Measurements from ENCODE around the gene CHD1L. TPM values are rescaled to one million over a fixed set of nuclear protein-coding genes. Genes with fewer than 3 reads are reported as not detected.
"Not testable (repeated sequence)": the region's sequence is repeated elsewhere in the genome, so short reads cannot be mapped to it uniquely, and the experiment has no call there.

The CHD1L gene
- polyA plus RNA-seq (ENCODE audit: low read depth in 6 of 6), result 10 to 100 TPM; 24.4 to 66.2 (median 40.6) TPM

DNA sequence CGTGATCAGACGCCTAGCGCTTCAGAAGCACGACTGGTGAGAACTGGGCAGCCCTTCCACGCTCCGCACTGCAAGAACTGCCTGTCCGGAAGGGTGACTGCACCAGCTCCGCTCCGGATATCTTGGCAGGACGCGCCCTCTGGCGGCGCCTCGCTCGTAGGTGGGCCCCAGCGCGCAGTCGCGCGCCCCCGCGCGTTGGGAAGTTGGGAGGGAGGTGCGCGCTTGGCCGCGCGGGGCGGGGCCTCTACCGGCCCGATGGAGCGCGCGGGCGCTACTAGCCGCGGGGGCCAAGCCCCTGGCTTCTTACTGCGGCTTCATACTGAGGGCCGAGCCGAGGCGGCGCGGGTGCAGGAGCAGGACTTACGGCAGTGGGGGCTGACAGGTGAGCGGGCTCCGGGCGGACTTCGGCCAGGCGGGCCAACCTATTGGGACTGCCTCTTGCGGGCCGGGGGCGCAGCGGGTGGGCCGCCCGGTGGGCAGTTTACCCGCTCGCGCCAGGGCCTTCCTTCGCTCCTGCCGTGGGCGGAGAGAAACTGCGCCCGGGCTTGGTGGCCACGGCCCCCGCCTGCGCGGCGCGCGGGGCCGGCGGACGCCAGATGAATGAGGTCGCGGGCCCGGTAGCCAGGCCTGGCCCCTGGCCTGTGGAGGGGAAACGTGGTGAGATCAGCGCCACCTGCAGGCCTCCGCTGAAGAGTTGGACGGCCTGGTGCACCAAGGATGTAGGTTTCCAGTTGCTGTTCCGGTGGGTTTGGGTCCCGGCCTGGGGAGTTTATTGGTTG, at the start of gene CHD1L:
CHD1L (plus strand) TSS at position 236 of the 779 bp plus-strand sequence; CDS start at position 256, 20 bp downstream.
- peak; percentile 84 to 87 for ATAC-seq (ENCODE audit: low read depth in 2 of 2)
- H3K9me3 Mint-ChIP-seq, result peaks cover 0 to 2% (median 0%) of the 10 kb centered on the region in 7 donors
- H3K4me3 Mint-ChIP-seq, result peak within 1 kb of the TSS; percentile 93 to 98 (median 95)
- peaks cover 0 to 6% (median 3%) of the 10 kb centered on the region in 3 donors for H3K27me3 Mint-ChIP-seq
- H3K27ac Mint-ChIP-seq, result peak within 1 kb of the TSS; percentile 56 to 91 (median 87)
- peak; percentile 93 for DNase-seq
- H3K36me3 Mint-ChIP-seq, result no peaks in the 10 kb centered on the region
- H3K4me1 Mint-ChIP-seq, result peaks cover 33 to 41% (median 40%) of the 10 kb centered on the region in 3 donors

DNA sequence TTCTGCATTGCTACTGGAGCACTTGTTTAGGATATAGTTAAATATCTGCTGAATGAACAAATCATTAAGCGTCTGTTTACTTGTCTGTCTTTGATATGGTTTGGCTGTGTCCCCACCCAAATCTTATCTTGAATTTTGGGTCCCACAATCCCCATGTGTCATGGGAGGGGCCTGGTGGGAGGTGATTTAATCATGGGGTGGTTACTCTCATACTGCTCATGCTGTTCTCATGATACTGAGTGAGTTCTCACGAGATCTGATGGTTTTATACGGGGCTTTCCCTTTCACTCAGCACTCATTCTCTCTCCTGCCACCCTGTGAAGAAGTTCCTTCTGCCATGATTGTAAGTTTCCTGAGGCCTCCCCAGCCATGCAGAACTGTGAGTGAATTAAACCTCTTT, 45.2 kb upstream of the CHD1L start:
- H3K9me3 Mint-ChIP-seq; DNase-seq; H3K36me3 Mint-ChIP-seq; H3K4me3 Mint-ChIP-seq; ATAC-seq (ENCODE audit: low read depth in 2 of 2); H3K27me3 Mint-ChIP-seq: not testable (repeated sequence)
- peak overlapping the region in 2 of 6 donors; percentile 31 to 47 for H3K27ac Mint-ChIP-seq
- peaks cover 9 to 25% (median 19%) of the 10 kb centered on the region in 3 donors for H3K4me1 Mint-ChIP-seq

DNA sequence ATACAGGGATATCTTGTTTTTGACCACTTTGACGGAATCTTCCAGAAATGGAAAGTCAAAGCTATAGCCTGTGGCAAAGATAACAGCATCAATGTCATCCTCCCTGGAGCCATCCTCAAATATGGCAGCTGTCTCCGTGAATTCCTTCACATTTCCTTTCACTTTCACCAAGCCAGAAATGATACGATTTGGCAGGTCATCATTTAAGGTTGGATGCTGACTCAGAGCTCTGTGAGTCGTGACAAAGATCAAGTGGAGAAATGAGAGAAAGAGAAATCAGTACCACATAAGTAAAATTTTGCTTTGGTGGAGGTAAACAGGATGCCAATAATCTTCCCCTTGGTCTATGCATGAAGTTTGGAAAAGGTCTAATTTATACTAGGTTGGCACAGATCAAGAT, 41.2 kb upstream of the CHD1L start:
- peaks cover 0 to 4% of the 10 kb centered on the region in 2 donors for H3K36me3 Mint-ChIP-seq
- ATAC-seq (ENCODE audit: low read depth in 2 of 2) (no peak), DNase-seq (no peak)
- H3K4me1 Mint-ChIP-seq, result peaks cover 34 to 44% (median 41%) of the 10 kb centered on the region in 3 donors
- no peak overlapping the region for H3K4me3 Mint-ChIP-seq
- H3K9me3 Mint-ChIP-seq, result peaks cover 0 to 3% (median 0%) of the 10 kb centered on the region in 7 donors
- H3K27me3 Mint-ChIP-seq, result no peaks in the 10 kb centered on the region
- peak overlapping the region in 4 of 6 donors; percentile 21 to 88 (median 34) for H3K27ac Mint-ChIP-seq

DNA sequence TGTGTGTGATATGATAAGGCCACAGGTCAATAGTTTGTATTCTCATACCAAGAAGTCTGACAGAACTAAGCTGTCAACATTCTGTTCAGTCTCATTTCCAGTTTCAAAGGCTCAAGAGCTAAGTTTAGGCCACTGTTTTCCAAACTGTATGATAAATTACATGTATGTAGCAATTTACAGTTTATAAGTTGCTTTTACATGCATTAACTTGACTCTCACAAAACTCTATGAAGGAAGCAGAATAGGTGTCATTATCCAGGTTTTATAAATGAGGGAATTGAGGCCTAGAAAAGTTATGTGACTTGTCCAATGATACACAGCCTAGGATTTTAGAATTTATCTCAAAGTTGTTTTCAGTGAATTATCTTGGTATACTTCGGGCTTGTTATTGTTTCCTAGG, 40.7 kb upstream of the CHD1L start:
- peaks cover 0 to 4% of the 10 kb centered on the region in 2 donors for H3K36me3 Mint-ChIP-seq
- no peaks in the 10 kb centered on the region for H3K27me3 Mint-ChIP-seq
- H3K27ac Mint-ChIP-seq, result peak overlapping the region in 4 of 6 donors; percentile 21 to 88 (median 34)
- ATAC-seq (ENCODE audit: low read depth in 2 of 2) (no peak), DNase-seq (no peak)
- no peak overlapping the region for H3K4me3 Mint-ChIP-seq
- H3K9me3 Mint-ChIP-seq, result peaks cover 0 to 1% (median 0%) of the 10 kb centered on the region in 7 donors
- H3K4me1 Mint-ChIP-seq, result peaks cover 34 to 41% (median 41%) of the 10 kb centered on the region in 3 donors

DNA sequence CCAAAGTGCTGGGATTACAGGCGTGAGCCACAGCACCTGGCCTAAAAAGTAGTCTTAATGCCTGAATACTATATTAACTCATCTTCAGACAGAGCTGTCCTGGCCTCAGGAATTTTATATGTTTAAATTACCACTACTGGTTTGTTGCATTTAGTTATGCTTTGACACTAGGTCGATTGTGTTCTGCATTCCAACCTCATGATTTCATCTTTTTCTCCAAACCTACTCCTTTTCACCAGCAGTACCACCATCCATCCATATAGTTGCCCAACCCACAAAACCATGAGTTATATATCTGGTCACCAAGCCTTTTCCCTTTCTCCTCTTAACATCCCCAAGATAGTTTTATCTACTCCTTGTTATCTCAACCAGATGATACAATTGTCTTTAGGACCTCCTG, 39.9 kb upstream of the CHD1L start:
- DNase-seq (no peak), ATAC-seq (ENCODE audit: low read depth in 2 of 2) (no peak)
- peaks cover 0 to 4% of the 10 kb centered on the region in 2 donors for H3K36me3 Mint-ChIP-seq
- peak overlapping the region in 4 of 6 donors; percentile 5 to 98 (median 62) for H3K27ac Mint-ChIP-seq
- H3K4me1 Mint-ChIP-seq, result peaks cover 33 to 38% (median 34%) of the 10 kb centered on the region in 3 donors
- H3K9me3 Mint-ChIP-seq, result peaks cover 0 to 1% (median 0%) of the 10 kb centered on the region in 7 donors
- no peak overlapping the region for H3K4me3 Mint-ChIP-seq
- no peaks in the 10 kb centered on the region for H3K27me3 Mint-ChIP-seq

DNA sequence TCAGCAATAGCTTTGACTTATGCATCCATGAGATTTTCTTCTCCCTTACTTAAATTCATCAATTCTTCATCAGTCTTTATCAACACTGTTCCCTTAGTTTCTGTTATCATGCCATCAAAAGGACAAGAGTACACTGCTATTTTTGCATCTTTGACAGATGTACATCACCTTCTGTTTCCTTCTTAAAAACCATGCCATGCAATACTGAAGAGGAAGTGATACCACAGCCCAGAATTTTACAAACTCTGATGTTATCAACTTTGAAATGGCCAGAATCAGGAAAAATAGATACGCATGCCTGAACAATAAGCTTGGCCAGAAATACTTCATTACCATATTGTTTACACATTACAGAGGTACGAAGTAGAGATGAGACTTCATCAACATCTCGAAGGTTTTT, 38.4 kb upstream of the CHD1L start:
- ATAC-seq (ENCODE audit: low read depth in 2 of 2) (peak; percentile 94 to 95), DNase-seq (no peak)
- peak overlapping the region in 6 of 8 donors; percentile 0 to 64 (median 28) for H3K4me3 Mint-ChIP-seq
- H3K9me3 Mint-ChIP-seq, result peaks cover 0 to 1% (median 0%) of the 10 kb centered on the region in 7 donors
- peak overlapping the region in 5 of 6 donors; percentile 1 to 81 (median 2) for H3K27ac Mint-ChIP-seq
- H3K36me3 Mint-ChIP-seq, result peaks cover 0 to 4% of the 10 kb centered on the region in 2 donors
- H3K27me3 Mint-ChIP-seq, result no peaks in the 10 kb centered on the region
- peaks cover 30 to 34% (median 30%) of the 10 kb centered on the region in 3 donors for H3K4me1 Mint-ChIP-seq

DNA sequence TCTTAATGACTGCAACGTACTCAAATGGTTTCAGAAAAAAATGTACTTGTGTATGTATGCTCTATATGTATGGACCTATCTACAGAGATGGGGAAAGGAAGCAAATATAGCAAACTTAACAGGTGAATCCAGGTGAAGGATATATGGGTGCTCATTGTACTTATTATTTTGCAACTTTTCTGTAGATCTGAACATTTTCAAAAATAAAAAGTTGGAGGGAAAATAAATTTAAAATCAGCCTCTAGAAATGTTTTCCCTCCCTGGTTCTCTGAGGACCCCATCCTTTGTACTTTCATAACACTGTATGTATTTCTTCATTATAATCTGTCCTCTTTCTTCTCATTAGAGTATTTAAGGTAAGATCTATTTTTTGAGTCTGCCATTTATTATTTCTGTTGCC, 35.3 kb upstream of the CHD1L start:
- Mint-ChIP-seq H3K4me1 (peaks cover 26 to 28% (median 27%) of the 10 kb centered on the region in 3 donors), H3K4me3 (no peak overlapping the region), H3K27ac (peak overlapping the region in 1 of 6 donors; percentile 83), H3K27me3 (no peaks in the 10 kb centered on the region), H3K9me3 (peaks cover 0 to 1% (median 0%) of the 10 kb centered on the region in 7 donors), H3K36me3 (peaks cover 5 to 7% of the 10 kb centered on the region in 2 donors)
- DNase-seq (no peak), ATAC-seq (ENCODE audit: low read depth in 2 of 2) (no peak)

DNA sequence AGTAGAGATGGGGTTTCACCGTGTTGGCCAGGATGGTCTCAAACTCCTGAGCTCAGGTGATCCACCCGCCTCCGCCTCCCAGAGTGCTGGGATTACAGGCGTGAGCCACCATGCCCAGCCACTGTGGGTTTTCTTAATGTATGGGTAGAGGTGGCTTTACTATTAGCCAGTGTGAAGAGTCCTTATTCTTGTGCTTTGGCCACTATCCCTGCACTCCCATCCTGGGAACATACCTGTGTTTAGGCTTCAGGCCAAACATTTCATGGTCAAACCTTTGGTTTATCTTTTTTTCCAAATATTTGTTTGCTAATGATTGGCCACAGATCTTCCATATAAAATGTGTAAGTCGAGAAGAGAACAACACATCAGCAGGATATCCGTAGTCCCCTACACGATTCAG, 33.9 kb upstream of the CHD1L start:
- peaks cover 5 to 12% of the 10 kb centered on the region in 2 donors for H3K36me3 Mint-ChIP-seq
- no peak overlapping the region for H3K27ac Mint-ChIP-seq
- DNase-seq, result no peak
- H3K4me1 Mint-ChIP-seq, result peaks cover 22 to 27% (median 23%) of the 10 kb centered on the region in 3 donors
- no peaks in the 10 kb centered on the region for H3K27me3 Mint-ChIP-seq
- no peak for ATAC-seq (ENCODE audit: low read depth in 2 of 2)
- no peaks in the 10 kb centered on the region for H3K9me3 Mint-ChIP-seq
- H3K4me3 Mint-ChIP-seq, result no peak overlapping the region

DNA sequence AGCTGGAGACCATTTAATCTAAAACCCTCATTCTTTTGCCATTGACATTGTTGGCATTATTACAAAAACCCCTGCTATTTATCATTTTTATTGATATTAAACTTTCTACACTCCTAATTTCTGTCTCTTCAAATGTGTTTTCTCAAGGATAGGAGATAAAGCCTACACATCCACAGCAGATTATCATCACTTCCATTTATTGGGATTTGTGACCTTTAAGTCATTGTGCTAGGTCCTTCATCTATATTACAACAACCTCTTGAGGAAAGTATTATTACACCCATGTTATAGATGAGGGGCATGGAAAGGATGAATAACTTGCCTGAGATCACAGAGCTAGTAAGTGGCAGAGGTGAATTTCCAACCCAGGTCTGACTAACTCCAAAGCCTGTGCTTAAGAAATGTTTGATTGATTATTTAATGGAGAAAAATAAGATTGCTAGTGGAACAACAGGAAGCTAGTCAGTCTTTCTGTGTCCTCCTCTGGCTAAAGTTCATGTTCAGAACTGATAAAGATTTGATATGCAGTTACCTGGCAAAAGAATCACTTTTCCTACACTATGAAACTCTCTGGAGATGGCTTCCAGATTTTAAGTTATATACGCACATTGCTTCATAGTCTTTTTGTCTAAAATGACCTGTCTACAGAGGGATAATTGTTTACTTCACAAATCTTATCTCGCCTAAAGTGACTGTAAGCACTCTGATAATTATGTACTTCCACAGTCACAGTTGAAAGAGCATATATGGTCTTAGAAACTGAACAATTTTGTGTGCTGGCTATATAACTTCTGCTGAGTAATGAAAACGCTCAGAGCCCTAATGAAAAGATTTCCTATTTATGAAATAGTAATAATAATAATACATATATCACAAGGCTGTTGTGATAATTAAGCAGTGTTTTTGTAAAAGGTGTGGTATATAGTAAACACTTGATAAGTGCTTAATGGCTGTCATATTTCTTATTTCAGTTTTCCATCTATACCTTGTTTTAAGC, 32.4 kb upstream of the CHD1L start:
- Mint-ChIP-seq H3K27me3 (no peaks in the 10 kb centered on the region), H3K4me3 (no peak overlapping the region), H3K9me3 (no peaks in the 10 kb centered on the region), H3K36me3 (peaks cover 5 to 12% of the 10 kb centered on the region in 2 donors), H3K27ac (peak overlapping the region in 2 of 6 donors; percentile 2 to 36), H3K4me1 (peaks cover 19 to 27% (median 23%) of the 10 kb centered on the region in 3 donors)
- DNase-seq (no peak), ATAC-seq (ENCODE audit: low read depth in 2 of 2) (no peak)

DNA sequence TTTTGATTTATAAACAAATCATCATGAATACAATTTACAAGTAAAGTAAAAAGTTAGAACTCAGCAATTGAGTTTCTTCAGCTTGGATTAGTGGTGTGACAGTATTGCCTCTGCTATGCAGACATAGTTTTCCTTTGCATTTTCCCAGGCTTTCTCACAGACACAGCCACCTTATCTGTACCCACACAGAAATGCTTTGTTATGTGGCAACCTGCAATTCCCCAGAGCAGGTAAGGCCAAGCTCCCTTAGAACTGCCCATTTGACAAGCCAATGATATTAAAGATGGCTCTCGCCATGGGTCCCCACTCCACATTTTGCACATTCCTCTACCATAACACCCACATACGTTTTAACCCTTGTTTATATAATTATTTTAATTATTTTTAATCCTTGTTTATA, 31.5 kb upstream of the CHD1L start:
- no peak overlapping the region for H3K27ac Mint-ChIP-seq
- H3K9me3 Mint-ChIP-seq, result no peaks in the 10 kb centered on the region
- no peak for DNase-seq
- no peak overlapping the region for H3K4me3 Mint-ChIP-seq
- no peak for ATAC-seq (ENCODE audit: low read depth in 2 of 2)
- no peaks in the 10 kb centered on the region for H3K27me3 Mint-ChIP-seq
- peaks cover 5 to 12% of the 10 kb centered on the region in 2 donors for H3K36me3 Mint-ChIP-seq
- H3K4me1 Mint-ChIP-seq, result peaks cover 22 to 35% (median 31%) of the 10 kb centered on the region in 3 donors

DNA sequence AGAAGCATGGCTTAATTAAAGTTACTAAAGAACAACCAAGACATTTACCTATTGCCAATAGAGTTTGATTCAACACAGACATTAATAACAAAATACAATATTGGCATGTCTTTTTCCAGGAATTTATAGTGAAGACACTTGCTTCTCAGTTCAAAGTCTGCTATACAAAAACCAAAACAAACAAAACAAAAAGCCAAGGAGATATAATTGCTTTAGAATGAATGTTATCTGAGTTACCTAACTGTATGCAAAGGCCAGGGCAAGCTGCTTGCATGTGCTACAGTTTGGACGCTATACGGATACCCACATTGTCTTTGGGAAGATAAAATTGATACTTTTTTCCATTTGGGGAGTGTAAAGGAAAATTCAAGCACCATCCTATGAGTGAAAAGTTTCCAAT, 30.9 kb upstream of the CHD1L start:
- H3K9me3 Mint-ChIP-seq, result no peaks in the 10 kb centered on the region
- no peak overlapping the region for H3K27ac Mint-ChIP-seq
- no peaks in the 10 kb centered on the region for H3K27me3 Mint-ChIP-seq
- H3K4me1 Mint-ChIP-seq, result peaks cover 22 to 38% (median 35%) of the 10 kb centered on the region in 3 donors
- peaks cover 5 to 12% of the 10 kb centered on the region in 2 donors for H3K36me3 Mint-ChIP-seq
- DNase-seq, result no peak
- no peak overlapping the region for H3K4me3 Mint-ChIP-seq
- ATAC-seq (ENCODE audit: low read depth in 2 of 2), result no peak

DNA sequence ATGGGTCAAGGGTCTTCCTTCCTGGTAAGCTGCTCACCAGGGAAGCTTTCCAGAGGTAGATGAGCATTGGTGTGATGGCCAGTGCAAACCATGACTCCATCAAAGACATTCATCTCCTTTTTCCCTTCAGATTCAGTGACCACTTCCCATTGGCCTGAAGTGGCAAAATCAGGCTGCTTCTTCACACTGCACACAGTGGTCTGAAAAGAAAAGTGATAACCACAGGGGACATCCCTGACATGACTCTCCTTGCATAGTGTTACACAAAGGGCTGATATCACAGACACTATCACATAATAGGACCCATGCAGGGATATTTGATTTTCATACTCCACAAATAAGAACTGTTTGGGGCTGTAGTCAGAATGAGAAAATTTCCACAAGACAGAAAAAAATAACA, 29.2 kb upstream of the CHD1L start:
- ATAC-seq (ENCODE audit: low read depth in 2 of 2) (no peak), DNase-seq (no peak)
- peaks cover 22 to 38% (median 35%) of the 10 kb centered on the region in 3 donors for H3K4me1 Mint-ChIP-seq
- no peaks in the 10 kb centered on the region for H3K27me3 Mint-ChIP-seq
- H3K36me3 Mint-ChIP-seq, result peaks cover 12% of the 10 kb centered on the region in 2 donors
- H3K9me3 Mint-ChIP-seq, result no peaks in the 10 kb centered on the region
- no peak overlapping the region for H3K4me3 Mint-ChIP-seq
- peak overlapping the region in 3 of 6 donors; percentile 32 to 73 (median 72) for H3K27ac Mint-ChIP-seq

DNA sequence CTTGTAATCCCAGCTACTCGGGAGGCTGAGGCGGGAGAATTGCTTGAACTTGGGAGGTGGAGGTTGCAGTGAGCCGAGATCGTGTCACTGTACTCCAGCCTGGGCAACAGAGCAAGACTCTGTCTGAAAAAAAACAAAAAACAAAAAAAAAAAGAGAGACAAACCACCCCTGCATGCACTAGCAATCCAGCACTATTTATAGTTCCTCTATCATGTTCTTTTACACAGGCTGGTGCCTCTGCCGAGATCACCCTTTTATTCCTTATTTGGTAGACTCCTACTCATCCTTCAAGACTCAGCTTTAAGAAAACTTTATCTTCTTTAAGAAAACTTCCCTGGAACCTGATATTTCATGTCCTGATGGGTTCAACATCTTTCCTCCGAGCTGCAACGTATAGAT, 28.2 kb upstream of the CHD1L start:
- Mint-ChIP-seq H3K36me3 (peaks cover 10 to 12% of the 10 kb centered on the region in 2 donors), H3K27ac (peak overlapping the region; percentile 32 to 92 (median 76)), H3K27me3 (no peaks in the 10 kb centered on the region), H3K9me3 (no peaks in the 10 kb centered on the region), H3K4me1 (peaks cover 22 to 38% (median 35%) of the 10 kb centered on the region in 3 donors), H3K4me3 (peak overlapping the region in 7 of 8 donors; percentile 24 to 87 (median 71))
- DNase-seq, result no peak
- ATAC-seq (ENCODE audit: low read depth in 2 of 2), result peak; percentile 78 to 79

Data from naive B cell (primary cell).